WTC11 (cell line): Measurements from ENCODE around the gene AMPD1. TPM values are rescaled to one million over a fixed set of nuclear protein-coding genes. Genes with fewer than 3 reads are reported as not detected.

Experiments used
- ATAC-seq: fragments of 200-7000 bp; cut with Tn5 transposase; 2 replicates; pipeline ENCODE4 v1.10.0; 2021; ENCODE audit warnings: mild to moderate bottlenecking, moderate library complexity
- CTCF ChIA-PET: fragments of 300-600 bp; sonication (Branson Sonifier 250); formaldehyde crosslinking; loops from one replicate; lab custom pipeline; 2021; ENCODE audit warnings: antibody characterized with exemption; lab: Charles Lee
- POLR2A ChIA-PET: fragments of 350-600 bp; sonication (Branson Sonifier 250); formaldehyde crosslinking; loops from one replicate; lab custom pipeline; 2021; ENCODE audit warnings: antibody characterized with exemption; lab: Charles Lee
- DNase-seq: peaks from one replicate; pipeline ENCODE4 v3.0.0; 2021; ENCODE audit warnings: low spot score
- H3K27ac Mint-ChIP-seq: 2 replicates; pipeline ENCODE4 v1.8.0; 2021; ENCODE audit warnings: mixed read lengths
- H3K27me3 Mint-ChIP-seq: 2 replicates; pipeline ENCODE4 v1.8.0; 2021; ENCODE audit warnings: low read depth, mild to moderate bottlenecking, moderate library complexity, mixed read lengths
- H3K36me3 Mint-ChIP-seq: 2 replicates; pipeline ENCODE4 v1.8.0; 2021; ENCODE audit warnings: mixed read lengths
- H3K4me1 Mint-ChIP-seq: 2 replicates; pipeline ENCODE4 v1.8.0; 2022; ENCODE audit warnings: mixed read lengths
- H3K4me3 Mint-ChIP-seq: 2 replicates; pipeline ENCODE4 v1.8.0; 2021; ENCODE audit warnings: mild to moderate bottlenecking, moderate library complexity, mixed read lengths
- H3K9me3 Mint-ChIP-seq: 2 replicates; pipeline ENCODE4 v1.8.0; 2021; ENCODE audit warnings: mixed read lengths
- CBFB ChIP-seq: sonication (generic); formaldehyde crosslinking; IDR thresholded peaks from 2 replicates; pipeline ENCODE4 v1.8.1; 2022; ENCODE audit warnings: mild to moderate bottlenecking, low read depth, missing genetic modification reagents
- CREB1 ChIP-seq: sonication (generic); formaldehyde crosslinking; IDR thresholded peaks from 2 replicates; pipeline ENCODE4 v1.8.0; 2023; ENCODE audit warnings: mild to moderate bottlenecking, missing genetic modification reagents
- ESRRA ChIP-seq: sonication (generic); formaldehyde crosslinking; IDR thresholded peaks from 2 replicates; pipeline ENCODE4 v1.8.1; 2022; ENCODE audit warnings: mild to moderate bottlenecking, missing genetic modification reagents, borderline replicate concordance
- ETV6 ChIP-seq: sonication (generic); formaldehyde crosslinking; IDR thresholded peaks from 2 replicates; pipeline ENCODE4 v1.8.1; 2022; ENCODE audit warnings: mild to moderate bottlenecking, missing genetic modification reagents
- IRF2 ChIP-seq: sonication (generic); formaldehyde crosslinking; IDR thresholded peaks from 2 replicates; pipeline ENCODE4 v1.8.0; 2022; ENCODE audit warnings: low read depth, missing genetic modification reagents, borderline replicate concordance
- JAZF1 ChIP-seq: fragments of 250-450 bp; sonication (Bioruptor Pico); IDR thresholded peaks from 2 replicates; pipeline ENCODE4 v1.9.0; 2021; ENCODE audit warnings: moderate library complexity, mild to moderate bottlenecking, inconsistent platforms
- MYBL2 ChIP-seq: sonication (generic); formaldehyde crosslinking; IDR thresholded peaks from 2 replicates; pipeline ENCODE4 v1.8.1; 2023; ENCODE audit warnings: mild to moderate bottlenecking, moderate library complexity, missing genetic modification reagents
- NFATC4 ChIP-seq: fragments of 250-450 bp; sonication (Bioruptor Pico); IDR thresholded peaks from 2 replicates; pipeline ENCODE4 v1.9.0; 2021; ENCODE audit warnings: mild to moderate bottlenecking
- NFE2L1 ChIP-seq: sonication (generic); formaldehyde crosslinking; IDR thresholded peaks from 2 replicates; pipeline ENCODE4 v1.8.1; 2023; ENCODE audit warnings: missing genetic modification reagents
- RELA ChIP-seq: sonication (generic); formaldehyde crosslinking; IDR thresholded peaks from 2 replicates; pipeline ENCODE4 v1.8.1; 2022; ENCODE audit warnings: missing genetic modification reagents, mild to moderate bottlenecking, borderline replicate concordance
- RORB ChIP-seq: fragments of 250-450 bp; sonication (Bioruptor Pico); IDR thresholded peaks from 2 replicates; pipeline ENCODE4 v1.9.0; 2021; ENCODE audit warnings: mild to moderate bottlenecking
- ZNF138 ChIP-seq: sonication (generic); formaldehyde crosslinking; conservative IDR thresholded peaks from 2 replicates; pipeline ENCODE4 v1.8.1; 2022; ENCODE audit warnings: mild to moderate bottlenecking, moderate library complexity, missing genetic modification reagents
- ZNF423 ChIP-seq: fragments of 250-450 bp; sonication (Bioruptor Pico); IDR thresholded peaks from 2 replicates; pipeline ENCODE4 v2.1.2; 2022; ENCODE audit warnings: mild to moderate bottlenecking, moderate library complexity
- total RNA-seq: library from RNA; stranded (reverse); gene quantifications from 3 replicates; pipeline ENCODE4 v1.2.3, GENCODE V29; 2021
- TF ChIP-seq, protein P1 (sequence below): sonication (generic); formaldehyde crosslinking; conservative IDR thresholded peaks from 2 replicates; pipeline ENCODE4 v1.8.1; 2023; ENCODE audit warnings: mild to moderate bottlenecking, low read depth, missing genetic modification reagents, moderate library complexity
- TF ChIP-seq, protein P2 (sequence below): sonication (generic); formaldehyde crosslinking; IDR thresholded peaks from 2 replicates; pipeline ENCODE4 v1.8.1; 2022; ENCODE audit warnings: low read depth, missing genetic modification reagents, borderline replicate concordance
- TF ChIP-seq, protein P3 (sequence below): sonication (generic); formaldehyde crosslinking; IDR thresholded peaks from 2 replicates; pipeline ENCODE4 v1.8.1; 2023; ENCODE audit warnings: mild to moderate bottlenecking, missing genetic modification reagents
- TF ChIP-seq, protein P4 (sequence below): sonication (generic); formaldehyde crosslinking; IDR thresholded peaks from 2 replicates; pipeline ENCODE4 v1.8.1; 2023; ENCODE audit warnings: mild to moderate bottlenecking, missing genetic modification reagents, moderate library complexity
- TF ChIP-seq, protein P5 (sequence below): sonication (generic); formaldehyde crosslinking; IDR thresholded peaks from 2 replicates; pipeline ENCODE4 v1.8.1; 2022; ENCODE audit warnings: mild to moderate bottlenecking, missing genetic modification reagents, moderate library complexity, borderline replicate concordance
- TF ChIP-seq, protein P6 (sequence below): sonication (generic); formaldehyde crosslinking; IDR thresholded peaks from 2 replicates; pipeline ENCODE4 v1.8.0; 2022; ENCODE audit warnings: mild to moderate bottlenecking, missing genetic modification reagents
- TF ChIP-seq, protein P7 (sequence below): fragments of 250-450 bp; sonication (Bioruptor Pico); IDR thresholded peaks from 2 replicates; pipeline ENCODE4 v2.1.2; 2022; ENCODE audit warnings: mild to moderate bottlenecking, moderate library complexity
- TF ChIP-seq, protein P8 (sequence below): sonication (generic); formaldehyde crosslinking; IDR thresholded peaks from 2 replicates; pipeline ENCODE4 v1.8.1; 2023; ENCODE audit warnings: mild to moderate bottlenecking, moderate library complexity, missing genetic modification reagents

Gene AMPD1
- total RNA-seq, 1 experiment from 2014 or later = not detected

DNA sequence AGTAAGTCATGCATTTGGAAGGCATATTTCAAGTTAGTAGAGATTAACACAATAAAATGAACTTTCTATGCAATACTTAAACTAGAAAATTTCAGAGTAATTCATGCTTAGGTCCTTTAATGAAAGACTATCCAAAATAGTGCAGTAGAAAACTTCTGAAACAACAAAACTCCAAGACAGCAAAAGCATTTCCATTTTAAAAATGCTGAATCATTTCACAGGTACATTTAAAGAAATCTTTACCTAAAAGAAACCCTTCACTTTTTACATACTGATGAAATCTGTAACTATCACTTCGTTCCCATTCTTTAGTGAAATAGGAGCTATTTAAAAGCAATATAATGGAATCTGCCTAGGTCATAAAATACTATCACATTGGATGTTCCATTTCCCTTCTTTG, 45.0 kb upstream of the AMPD1 start:
- H3K27ac Mint-ChIP-seq = 0 out of 2 replicates have a peak overlapping the region, but pooled peaks have one; percentile 4
- DNase-seq = no peak
- H3K9me3 Mint-ChIP-seq = no peaks in the 10 kb centered on the region
- no peak for ATAC-seq
- 0 out of 2 replicates have a peak, but pooled peaks cover 4% of the 10 kb centered on the region for H3K4me1 Mint-ChIP-seq
- peaks cover 66% of the 10 kb centered on the region for H3K36me3 Mint-ChIP-seq
- POLR2A ChIA-PET = no interaction called here
- no peaks in the 10 kb centered on the region for H3K27me3 Mint-ChIP-seq
- CTCF ChIA-PET = no interaction called here
- H3K4me3 Mint-ChIP-seq = no peak overlapping the region
- TF ChIP-seq CREB1 (no peak), NFE2L1 (CRISPR knock-in tag) (no peak), RORB (CRISPR knock-in tag) (no peak), ESRRA (no peak), ZNF138 (no peak), MYBL2 (CRISPR knock-in tag) (no peak), CBFB (CRISPR knock-in tag) (no peak), ZNF423 (CRISPR knock-in tag) (no peak)
- TF ChIP-seq, protein P1, sequence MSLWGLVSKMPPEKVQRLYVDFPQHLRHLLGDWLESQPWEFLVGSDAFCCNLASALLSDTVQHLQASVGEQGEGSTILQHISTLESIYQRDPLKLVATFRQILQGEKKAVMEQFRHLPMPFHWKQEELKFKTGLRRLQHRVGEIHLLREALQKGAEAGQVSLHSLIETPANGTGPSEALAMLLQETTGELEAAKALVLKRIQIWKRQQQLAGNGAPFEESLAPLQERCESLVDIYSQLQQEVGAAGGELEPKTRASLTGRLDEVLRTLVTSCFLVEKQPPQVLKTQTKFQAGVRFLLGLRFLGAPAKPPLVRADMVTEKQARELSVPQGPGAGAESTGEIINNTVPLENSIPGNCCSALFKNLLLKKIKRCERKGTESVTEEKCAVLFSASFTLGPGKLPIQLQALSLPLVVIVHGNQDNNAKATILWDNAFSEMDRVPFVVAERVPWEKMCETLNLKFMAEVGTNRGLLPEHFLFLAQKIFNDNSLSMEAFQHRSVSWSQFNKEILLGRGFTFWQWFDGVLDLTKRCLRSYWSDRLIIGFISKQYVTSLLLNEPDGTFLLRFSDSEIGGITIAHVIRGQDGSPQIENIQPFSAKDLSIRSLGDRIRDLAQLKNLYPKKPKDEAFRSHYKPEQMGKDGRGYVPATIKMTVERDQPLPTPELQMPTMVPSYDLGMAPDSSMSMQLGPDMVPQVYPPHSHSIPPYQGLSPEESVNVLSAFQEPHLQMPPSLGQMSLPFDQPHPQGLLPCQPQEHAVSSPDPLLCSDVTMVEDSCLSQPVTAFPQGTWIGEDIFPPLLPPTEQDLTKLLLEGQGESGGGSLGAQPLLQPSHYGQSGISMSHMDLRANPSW (CRISPR knock-in tag) = no peak
- TF ChIP-seq, protein P2, sequence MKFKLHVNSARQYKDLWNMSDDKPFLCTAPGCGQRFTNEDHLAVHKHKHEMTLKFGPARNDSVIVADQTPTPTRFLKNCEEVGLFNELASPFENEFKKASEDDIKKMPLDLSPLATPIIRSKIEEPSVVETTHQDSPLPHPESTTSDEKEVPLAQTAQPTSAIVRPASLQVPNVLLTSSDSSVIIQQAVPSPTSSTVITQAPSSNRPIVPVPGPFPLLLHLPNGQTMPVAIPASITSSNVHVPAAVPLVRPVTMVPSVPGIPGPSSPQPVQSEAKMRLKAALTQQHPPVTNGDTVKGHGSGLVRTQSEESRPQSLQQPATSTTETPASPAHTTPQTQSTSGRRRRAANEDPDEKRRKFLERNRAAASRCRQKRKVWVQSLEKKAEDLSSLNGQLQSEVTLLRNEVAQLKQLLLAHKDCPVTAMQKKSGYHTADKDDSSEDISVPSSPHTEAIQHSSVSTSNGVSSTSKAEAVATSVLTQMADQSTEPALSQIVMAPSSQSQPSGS (CRISPR knock-in tag) = no peak
- TF ChIP-seq, protein P3, sequence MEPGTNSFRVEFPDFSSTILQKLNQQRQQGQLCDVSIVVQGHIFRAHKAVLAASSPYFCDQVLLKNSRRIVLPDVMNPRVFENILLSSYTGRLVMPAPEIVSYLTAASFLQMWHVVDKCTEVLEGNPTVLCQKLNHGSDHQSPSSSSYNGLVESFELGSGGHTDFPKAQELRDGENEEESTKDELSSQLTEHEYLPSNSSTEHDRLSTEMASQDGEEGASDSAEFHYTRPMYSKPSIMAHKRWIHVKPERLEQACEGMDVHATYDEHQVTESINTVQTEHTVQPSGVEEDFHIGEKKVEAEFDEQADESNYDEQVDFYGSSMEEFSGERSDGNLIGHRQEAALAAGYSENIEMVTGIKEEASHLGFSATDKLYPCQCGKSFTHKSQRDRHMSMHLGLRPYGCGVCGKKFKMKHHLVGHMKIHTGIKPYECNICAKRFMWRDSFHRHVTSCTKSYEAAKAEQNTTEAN (CRISPR knock-in tag) = no peak
- TF ChIP-seq, protein P4, sequence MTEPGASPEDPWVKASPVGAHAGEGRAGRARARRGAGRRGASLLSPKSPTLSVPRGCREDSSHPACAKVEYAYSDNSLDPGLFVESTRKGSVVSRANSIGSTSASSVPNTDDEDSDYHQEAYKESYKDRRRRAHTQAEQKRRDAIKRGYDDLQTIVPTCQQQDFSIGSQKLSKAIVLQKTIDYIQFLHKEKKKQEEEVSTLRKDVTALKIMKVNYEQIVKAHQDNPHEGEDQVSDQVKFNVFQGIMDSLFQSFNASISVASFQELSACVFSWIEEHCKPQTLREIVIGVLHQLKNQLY (CRISPR knock-in tag) = no peak
- TF ChIP-seq, protein P5, sequence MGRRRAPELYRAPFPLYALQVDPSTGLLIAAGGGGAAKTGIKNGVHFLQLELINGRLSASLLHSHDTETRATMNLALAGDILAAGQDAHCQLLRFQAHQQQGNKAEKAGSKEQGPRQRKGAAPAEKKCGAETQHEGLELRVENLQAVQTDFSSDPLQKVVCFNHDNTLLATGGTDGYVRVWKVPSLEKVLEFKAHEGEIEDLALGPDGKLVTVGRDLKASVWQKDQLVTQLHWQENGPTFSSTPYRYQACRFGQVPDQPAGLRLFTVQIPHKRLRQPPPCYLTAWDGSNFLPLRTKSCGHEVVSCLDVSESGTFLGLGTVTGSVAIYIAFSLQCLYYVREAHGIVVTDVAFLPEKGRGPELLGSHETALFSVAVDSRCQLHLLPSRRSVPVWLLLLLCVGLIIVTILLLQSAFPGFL (CRISPR knock-in tag) = no peak
- TF ChIP-seq, protein P6, sequence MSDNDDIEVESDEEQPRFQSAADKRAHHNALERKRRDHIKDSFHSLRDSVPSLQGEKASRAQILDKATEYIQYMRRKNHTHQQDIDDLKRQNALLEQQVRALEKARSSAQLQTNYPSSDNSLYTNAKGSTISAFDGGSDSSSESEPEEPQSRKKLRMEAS (CRISPR knock-in tag) = no peak

DNA sequence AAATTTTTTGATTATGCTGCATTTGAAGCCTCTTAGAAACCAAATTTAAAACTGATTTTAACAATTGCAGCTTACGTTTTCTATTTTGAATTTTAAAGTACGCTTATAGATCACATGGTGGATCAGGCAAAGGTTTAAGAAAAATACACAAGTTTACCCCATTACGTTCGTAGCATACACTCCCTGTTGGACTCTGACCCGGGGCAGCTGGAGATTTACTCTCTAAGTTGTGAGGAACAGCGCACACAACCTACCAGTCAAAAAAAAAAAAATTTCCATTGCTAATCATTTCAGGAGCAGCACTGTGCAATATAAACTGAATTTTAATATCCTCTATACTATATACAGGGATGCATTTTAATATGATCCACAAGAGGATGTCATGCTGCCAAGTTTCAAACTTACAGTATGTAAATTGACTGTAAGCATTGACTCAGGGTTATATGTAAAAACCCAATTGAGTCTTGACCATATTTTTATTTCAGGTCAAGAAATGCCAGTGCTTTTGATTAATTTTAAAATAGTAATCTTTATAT, 42.0 kb upstream of the AMPD1 start:
- H3K36me3 Mint-ChIP-seq = peaks cover 74% of the 10 kb centered on the region
- no peaks in the 10 kb centered on the region for H3K27me3 Mint-ChIP-seq
- H3K27ac Mint-ChIP-seq = no peak overlapping the region
- H3K4me1 Mint-ChIP-seq = 0 out of 2 replicates have a peak, but pooled peaks cover 2% of the 10 kb centered on the region
- no peaks in the 10 kb centered on the region for H3K9me3 Mint-ChIP-seq
- DNase-seq (no peak), ATAC-seq (no peak)
- H3K4me3 Mint-ChIP-seq = no peak overlapping the region
- ChIA-PET CTCF (no interaction called here), POLR2A (no interaction called here)
- TF ChIP-seq ETV6 = no peak
- TF ChIP-seq JAZF1 (CRISPR knock-in tag) = no peak
- TF ChIP-seq, protein P7, sequence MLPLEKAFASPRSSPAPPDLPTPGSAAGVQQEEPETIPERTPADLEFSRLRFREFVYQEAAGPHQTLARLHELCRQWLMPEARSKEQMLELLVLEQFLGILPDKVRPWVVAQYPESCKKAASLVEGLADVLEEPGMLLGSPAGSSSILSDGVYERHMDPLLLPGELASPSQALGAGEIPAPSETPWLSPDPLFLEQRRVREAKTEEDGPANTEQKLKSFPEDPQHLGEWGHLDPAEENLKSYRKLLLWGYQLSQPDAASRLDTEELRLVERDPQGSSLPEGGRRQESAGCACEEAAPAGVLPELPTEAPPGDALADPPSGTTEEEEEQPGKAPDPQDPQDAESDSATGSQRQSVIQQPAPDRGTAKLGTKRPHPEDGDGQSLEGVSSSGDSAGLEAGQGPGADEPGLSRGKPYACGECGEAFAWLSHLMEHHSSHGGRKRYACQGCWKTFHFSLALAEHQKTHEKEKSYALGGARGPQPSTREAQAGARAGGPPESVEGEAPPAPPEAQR = no peak
- TF ChIP-seq IRF2 (CRISPR knock-in tag) = no peak
- TF ChIP-seq, protein P8, sequence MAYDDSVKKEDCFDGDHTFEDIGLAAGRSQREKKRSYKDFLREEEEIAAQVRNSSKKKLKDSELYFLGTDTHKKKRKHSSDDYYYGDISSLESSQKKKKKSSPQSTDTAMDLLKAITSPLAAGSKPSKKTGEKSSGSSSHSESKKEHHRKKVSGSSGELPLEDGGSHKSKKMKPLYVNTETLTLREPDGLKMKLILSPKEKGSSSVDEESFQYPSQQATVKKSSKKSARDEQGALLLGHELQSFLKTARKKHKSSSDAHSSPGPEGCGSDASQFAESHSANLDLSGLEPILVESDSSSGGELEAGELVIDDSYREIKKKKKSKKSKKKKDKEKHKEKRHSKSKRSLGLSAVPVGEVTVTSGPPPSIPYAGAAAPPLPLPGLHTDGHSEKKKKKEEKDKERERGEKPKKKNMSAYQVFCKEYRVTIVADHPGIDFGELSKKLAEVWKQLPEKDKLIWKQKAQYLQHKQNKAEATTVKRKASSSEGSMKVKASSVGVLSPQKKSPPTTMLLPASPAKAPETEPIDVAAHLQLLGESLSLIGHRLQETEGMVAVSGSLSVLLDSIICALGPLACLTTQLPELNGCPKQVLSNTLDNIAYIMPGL (CRISPR knock-in tag) = no peak
- TF ChIP-seq NFATC4 (CRISPR knock-in tag) = no peak
- TF ChIP-seq RELA (CRISPR knock-in tag) = no peak
